ENCODE data around the gene MAN1A2. TPM values are rescaled to one million over a fixed set of nuclear protein-coding genes. Genes with fewer than 3 reads are reported as not detected.

The MAN1A2 gene
- total RNA-seq, 1 donor from 2014 or later, result 39.4 TPM

DNA sequence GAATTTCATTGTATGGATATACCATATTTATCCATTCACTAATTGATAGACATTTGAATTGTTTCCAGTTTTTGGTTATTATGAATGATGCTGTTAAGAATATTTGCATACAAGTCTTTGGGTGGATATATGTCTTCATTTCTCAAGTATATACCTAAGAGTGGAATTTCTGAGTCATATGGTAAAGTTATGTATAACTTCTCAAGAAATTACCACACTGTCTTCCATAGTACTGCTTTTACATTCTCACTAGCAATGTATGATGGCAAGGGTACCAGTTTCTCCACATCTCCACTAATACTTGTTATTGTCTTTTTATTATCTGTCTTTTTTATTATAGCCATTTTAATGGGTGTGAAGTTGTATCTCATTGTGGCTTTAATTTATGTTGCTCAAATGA is 164.0 kb downstream of the MAN1A2 start:
- H3K27me3 Mint-ChIP-seq (ENCODE audit: low read depth), result no peaks in the 10 kb centered on the region
- no peak overlapping the region for H3K27ac Mint-ChIP-seq (ENCODE audit: unreplicated experiment)
- TF ChIP-seq, protein P1, sequence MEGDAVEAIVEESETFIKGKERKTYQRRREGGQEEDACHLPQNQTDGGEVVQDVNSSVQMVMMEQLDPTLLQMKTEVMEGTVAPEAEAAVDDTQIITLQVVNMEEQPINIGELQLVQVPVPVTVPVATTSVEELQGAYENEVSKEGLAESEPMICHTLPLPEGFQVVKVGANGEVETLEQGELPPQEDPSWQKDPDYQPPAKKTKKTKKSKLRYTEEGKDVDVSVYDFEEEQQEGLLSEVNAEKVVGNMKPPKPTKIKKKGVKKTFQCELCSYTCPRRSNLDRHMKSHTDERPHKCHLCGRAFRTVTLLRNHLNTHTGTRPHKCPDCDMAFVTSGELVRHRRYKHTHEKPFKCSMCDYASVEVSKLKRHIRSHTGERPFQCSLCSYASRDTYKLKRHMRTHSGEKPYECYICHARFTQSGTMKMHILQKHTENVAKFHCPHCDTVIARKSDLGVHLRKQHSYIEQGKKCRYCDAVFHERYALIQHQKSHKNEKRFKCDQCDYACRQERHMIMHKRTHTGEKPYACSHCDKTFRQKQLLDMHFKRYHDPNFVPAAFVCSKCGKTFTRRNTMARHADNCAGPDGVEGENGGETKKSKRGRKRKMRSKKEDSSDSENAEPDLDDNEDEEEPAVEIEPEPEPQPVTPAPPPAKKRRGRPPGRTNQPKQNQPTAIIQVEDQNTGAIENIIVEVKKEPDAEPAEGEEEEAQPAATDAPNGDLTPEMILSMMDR (conservative IDR thresholded peaks at IDR 0.05), result no peak
- DNase-seq (ENCODE audit: low read depth, low spot score), result no peak
- no peaks in the 10 kb centered on the region for H3K4me1 Mint-ChIP-seq
- no peaks in the 10 kb centered on the region for H3K9me3 Mint-ChIP-seq
- no peaks in the 10 kb centered on the region for H3K36me3 Mint-ChIP-seq (ENCODE audit: low read depth)
- H3K4me3 Mint-ChIP-seq, result no peak overlapping the region

DNA sequence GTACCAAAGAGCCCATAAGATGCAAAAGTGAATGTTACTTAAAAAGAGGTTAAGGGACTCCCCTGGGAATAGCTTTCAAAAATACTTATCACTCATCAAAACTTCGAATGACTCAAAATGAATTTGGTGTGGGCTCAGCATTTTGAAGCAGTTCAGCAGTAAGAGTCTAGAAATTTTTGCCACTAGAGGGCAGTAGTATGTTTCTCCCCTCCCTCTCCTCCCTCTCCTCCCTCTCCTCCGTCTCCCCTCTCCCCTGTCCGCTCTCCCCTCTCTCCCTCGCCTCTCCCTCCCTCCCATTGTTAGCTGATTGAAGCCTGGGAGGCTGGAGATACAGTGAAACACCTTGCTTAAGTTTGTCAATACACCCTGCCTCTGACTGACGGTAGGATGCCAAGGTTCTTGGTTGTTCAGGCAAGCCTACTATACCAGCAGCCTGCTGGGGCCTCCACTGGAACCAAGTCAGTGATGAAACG is 167.8 kb downstream of the MAN1A2 start:
- Mint-ChIP-seq H3K4me3 (no peak overlapping the region), H3K27me3 (ENCODE audit: low read depth) (no peaks in the 10 kb centered on the region), H3K27ac (ENCODE audit: unreplicated experiment) (no peak overlapping the region), H3K9me3 (no peaks in the 10 kb centered on the region), H3K4me1 (no peaks in the 10 kb centered on the region), H3K36me3 (ENCODE audit: low read depth) (no peaks in the 10 kb centered on the region)
- peak; percentile 23 for DNase-seq (ENCODE audit: low read depth, low spot score)
- TF ChIP-seq, protein P1 (conservative IDR thresholded peaks at IDR 0.05), result peak; percentile 69

DNA sequence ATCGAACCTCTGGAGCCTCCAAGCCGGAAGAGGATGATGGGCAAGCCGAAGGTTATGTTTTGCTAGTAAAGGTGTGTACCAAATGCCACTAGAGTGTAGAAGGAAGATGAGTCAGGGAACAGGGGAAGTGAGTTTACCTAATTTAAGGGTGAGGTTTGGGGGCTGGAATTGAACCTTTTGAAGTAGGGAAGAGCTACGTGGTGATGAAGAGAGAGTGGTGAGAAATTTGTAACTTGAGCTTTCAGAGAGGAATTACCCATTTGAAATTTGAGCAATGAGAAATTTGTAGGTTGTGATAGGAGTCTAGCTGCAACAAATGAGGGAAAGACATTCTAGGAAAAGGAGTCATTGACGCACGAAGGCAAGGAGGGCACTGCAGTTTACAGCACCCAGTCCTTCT is 168.6 kb downstream of the MAN1A2 start:
- H3K4me1 Mint-ChIP-seq, result no peaks in the 10 kb centered on the region
- no peak for DNase-seq (ENCODE audit: low read depth, low spot score)
- TF ChIP-seq, protein P1 (conservative IDR thresholded peaks at IDR 0.05), result no peak
- H3K27me3 Mint-ChIP-seq (ENCODE audit: low read depth), result no peaks in the 10 kb centered on the region
- H3K27ac Mint-ChIP-seq (ENCODE audit: unreplicated experiment), result no peak overlapping the region
- no peak overlapping the region for H3K4me3 Mint-ChIP-seq
- H3K9me3 Mint-ChIP-seq, result no peaks in the 10 kb centered on the region
- H3K36me3 Mint-ChIP-seq (ENCODE audit: low read depth), result no peaks in the 10 kb centered on the region

DNA sequence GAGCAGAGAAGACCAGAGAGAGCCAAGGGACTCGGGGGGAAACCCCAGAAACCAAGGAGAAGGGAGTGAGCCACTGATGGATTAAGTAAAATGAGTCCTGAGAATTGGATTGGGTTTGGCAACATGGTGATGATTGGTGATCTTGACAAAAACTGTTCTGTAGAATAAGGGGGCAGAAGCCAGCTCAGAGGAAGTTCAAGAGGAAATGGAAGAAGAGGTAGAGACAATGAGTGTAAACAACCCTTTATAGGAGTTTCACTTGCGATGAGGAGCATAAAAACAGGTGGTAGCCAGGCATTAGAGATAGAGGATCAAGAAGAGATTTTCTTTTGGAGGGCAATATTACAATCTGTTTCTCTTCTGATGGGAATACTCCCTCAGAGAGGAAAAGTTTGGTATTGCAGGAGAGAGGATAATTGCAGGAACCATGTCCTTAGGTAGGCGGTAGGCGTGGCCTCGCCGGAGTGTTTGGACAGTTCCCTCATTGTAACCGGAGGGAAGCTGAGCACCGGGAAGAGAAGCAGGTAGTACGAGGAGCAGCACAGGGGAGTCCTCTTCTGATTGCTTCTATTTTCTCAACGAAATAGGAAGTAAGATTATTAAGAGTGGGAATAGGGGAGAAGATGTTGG is 170.2 kb downstream of the MAN1A2 start:
- Mint-ChIP-seq H3K9me3 (no peaks in the 10 kb centered on the region), H3K4me1 (no peaks in the 10 kb centered on the region), H3K36me3 (ENCODE audit: low read depth) (no peaks in the 10 kb centered on the region), H3K27ac (ENCODE audit: unreplicated experiment) (no peak overlapping the region), H3K27me3 (ENCODE audit: low read depth) (no peaks in the 10 kb centered on the region), H3K4me3 (no peak overlapping the region)
- no peak for DNase-seq (ENCODE audit: low read depth, low spot score)
- TF ChIP-seq, protein P1 (conservative IDR thresholded peaks at IDR 0.05), result peak; percentile 19

DNA sequence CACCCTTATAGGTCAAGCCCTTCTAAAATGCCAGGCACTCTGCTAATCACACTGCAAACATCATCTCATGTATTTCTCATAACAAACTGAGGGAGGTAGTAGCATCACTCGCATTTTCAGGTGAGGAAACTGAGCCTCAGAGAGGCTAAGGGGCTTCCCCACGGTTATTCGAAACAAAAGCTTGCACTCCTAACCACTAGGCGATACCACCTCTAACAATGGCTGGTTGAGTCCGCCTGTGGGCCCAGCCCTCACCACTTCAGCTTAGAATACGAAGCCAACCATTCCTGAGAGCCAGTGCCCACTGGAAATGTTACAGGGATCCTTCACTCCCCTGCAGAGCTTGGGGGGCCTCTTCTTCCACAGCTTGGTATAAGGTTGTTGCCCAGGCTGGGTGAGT is 173.3 kb downstream of the MAN1A2 start:
- no peaks in the 10 kb centered on the region for H3K9me3 Mint-ChIP-seq
- TF ChIP-seq, protein P1 (conservative IDR thresholded peaks at IDR 0.05), result no peak
- no peaks in the 10 kb centered on the region for H3K4me1 Mint-ChIP-seq

More for the DNA sequence above, 173.3 kb downstream of the MAN1A2 start:
- Mint-ChIP-seq H3K36me3 (ENCODE audit: low read depth) (no peaks in the 10 kb centered on the region), H3K27ac (ENCODE audit: unreplicated experiment) (no peak overlapping the region), H3K4me3 (no peak overlapping the region), H3K27me3 (ENCODE audit: low read depth) (no peaks in the 10 kb centered on the region)
- DNase-seq (ENCODE audit: low read depth, low spot score), result no peak

All from neural crest cell (in vitro differentiated cells).